ENCODE data around the gene KCNV2.

The KCNV2 gene

DNA sequence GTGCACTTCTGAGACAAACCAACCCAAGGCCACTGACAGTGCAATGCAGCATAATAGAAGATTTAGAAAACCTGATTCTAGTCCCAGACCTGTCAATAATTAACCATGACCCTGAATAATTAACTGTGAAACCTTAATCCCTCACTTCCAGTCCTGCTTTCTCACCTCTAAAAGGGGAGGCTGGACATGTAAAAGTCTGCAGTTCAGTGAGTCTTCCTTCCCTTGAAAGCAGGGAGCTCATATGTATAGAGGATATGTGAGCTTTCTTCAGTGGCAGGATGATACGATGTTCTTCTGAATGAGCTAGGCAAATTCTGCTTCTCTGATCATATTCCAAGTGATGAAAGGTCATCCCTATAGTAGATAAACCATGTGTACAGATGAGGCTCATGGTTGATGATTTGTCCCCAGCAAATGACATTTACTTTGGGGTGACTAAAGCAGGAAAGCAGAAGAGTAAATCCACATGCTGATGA lies 2.9 kb downstream of the KCNV2 start:
- no peak overlapping the region for H3K4me3 ChIP-seq (replicated peaks; ENCODE audit: low read depth, low read length)
- no peak for DNase-seq (ENCODE audit: extremely low read depth, insufficient read length)
- H3K36me3 ChIP-seq (ENCODE audit: control insufficient read depth, insufficient read depth, low read length), result no peaks in the 10 kb centered on the region
- H3K27me3 ChIP-seq (replicated peaks; ENCODE audit: control insufficient read depth, insufficient read depth, low read length), result no peaks in the 10 kb centered on the region
- TF ChIP-seq, protein P1, sequence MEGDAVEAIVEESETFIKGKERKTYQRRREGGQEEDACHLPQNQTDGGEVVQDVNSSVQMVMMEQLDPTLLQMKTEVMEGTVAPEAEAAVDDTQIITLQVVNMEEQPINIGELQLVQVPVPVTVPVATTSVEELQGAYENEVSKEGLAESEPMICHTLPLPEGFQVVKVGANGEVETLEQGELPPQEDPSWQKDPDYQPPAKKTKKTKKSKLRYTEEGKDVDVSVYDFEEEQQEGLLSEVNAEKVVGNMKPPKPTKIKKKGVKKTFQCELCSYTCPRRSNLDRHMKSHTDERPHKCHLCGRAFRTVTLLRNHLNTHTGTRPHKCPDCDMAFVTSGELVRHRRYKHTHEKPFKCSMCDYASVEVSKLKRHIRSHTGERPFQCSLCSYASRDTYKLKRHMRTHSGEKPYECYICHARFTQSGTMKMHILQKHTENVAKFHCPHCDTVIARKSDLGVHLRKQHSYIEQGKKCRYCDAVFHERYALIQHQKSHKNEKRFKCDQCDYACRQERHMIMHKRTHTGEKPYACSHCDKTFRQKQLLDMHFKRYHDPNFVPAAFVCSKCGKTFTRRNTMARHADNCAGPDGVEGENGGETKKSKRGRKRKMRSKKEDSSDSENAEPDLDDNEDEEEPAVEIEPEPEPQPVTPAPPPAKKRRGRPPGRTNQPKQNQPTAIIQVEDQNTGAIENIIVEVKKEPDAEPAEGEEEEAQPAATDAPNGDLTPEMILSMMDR (IDR thresholded peaks at IDR 0.05; ENCODE audit: insufficient read depth, low read length, poor library complexity, severe bottlenecking), result no peak

DNA sequence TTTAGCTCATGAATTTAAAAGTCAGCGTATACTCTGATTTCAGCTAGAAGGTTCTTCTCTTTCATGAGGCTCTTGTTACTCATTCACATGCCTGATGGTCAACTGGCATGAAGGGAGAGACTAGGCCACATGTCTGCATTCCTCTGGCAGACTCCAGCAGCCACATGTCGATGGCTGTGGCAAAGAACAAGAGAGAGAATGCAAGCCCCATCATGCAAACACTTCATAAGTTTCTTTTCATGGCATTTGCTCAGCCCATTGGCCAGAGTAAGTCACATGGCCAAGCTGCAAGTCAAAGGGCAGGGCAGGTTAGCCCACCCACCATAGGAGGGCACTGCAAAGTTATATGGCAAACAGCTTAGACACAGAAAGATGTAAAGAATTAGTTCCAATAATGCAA lies 5.4 kb downstream of the KCNV2 start:
- Histone ChIP-seq H3K27me3 (replicated peaks; ENCODE audit: control insufficient read depth, insufficient read depth, low read length) (no peaks in the 10 kb centered on the region), H3K4me3 (replicated peaks; ENCODE audit: low read depth, low read length) (no peak overlapping the region), H3K36me3 (ENCODE audit: control insufficient read depth, insufficient read depth, low read length) (no peaks in the 10 kb centered on the region)
- no peak for DNase-seq (ENCODE audit: extremely low read depth, insufficient read length)
- TF ChIP-seq, protein P1 (IDR thresholded peaks at IDR 0.05; ENCODE audit: insufficient read depth, low read length, poor library complexity, severe bottlenecking), result no peak

DNA sequence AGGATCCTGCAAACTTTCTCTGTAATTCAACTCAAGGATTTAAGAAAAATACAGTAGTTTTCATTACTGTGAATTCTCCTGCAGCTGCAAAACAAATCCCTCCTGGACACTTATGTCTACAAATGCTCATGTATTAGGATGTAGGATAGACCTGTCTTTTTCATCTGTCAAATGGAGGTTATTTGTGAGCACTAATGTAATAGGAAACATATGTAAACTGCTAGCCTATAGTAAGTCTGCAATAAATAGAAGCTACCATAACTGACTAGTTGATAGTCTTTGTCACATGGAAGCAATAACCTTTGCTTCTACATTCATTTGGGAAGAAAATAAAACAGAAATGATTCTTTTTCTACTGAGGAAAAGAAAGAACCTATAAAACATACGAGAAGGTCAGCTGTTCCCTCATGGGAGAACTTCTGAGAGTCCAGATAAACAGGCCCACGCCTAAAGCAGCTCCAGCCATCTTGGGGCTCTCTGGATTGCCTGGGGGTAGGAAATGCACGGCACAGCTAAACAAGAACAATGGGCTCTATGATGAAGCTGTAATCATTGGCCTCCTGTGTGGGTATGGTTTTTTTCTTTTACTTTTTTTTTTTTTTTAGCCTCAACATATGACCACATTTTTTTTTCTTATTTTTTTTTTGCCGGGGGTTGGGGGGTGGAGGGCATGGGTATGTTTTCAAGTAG lies 6.2 kb downstream of the KCNV2 start:
- no peak for DNase-seq (ENCODE audit: extremely low read depth, insufficient read length)
- TF ChIP-seq, protein P1 (IDR thresholded peaks at IDR 0.05; ENCODE audit: insufficient read depth, low read length, poor library complexity, severe bottlenecking), result no peak
- Histone ChIP-seq H3K27me3 (replicated peaks; ENCODE audit: control insufficient read depth, insufficient read depth, low read length) (no peaks in the 10 kb centered on the region), H3K36me3 (ENCODE audit: control insufficient read depth, insufficient read depth, low read length) (no peaks in the 10 kb centered on the region), H3K4me3 (replicated peaks; ENCODE audit: low read depth, low read length) (no peak overlapping the region)

DNA sequence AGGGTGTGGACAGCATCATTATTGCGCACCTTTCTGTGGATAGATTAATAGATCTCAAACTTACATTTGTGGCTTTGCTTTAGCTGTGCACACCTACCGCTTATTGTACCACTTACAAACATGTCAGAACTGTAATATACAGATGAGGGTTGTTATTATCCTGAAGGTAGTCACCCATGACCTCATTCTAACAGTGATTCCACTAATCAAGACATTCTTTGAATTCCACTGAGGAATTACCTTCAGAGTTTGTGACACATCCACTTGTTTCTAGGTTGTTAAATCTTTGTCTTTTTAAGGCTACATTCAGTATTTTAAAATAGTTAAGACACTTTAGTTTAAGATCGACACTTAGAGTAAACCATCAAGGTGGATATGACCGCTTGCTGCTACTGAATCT lies 7.8 kb downstream of the KCNV2 start:
- Histone ChIP-seq H3K36me3 (ENCODE audit: control insufficient read depth, insufficient read depth, low read length) (no peaks in the 10 kb centered on the region), H3K27me3 (replicated peaks; ENCODE audit: control insufficient read depth, insufficient read depth, low read length) (no peaks in the 10 kb centered on the region), H3K4me3 (replicated peaks; ENCODE audit: low read depth, low read length) (no peak overlapping the region)
- no peak for DNase-seq (ENCODE audit: extremely low read depth, insufficient read length)
- TF ChIP-seq, protein P1 (IDR thresholded peaks at IDR 0.05; ENCODE audit: insufficient read depth, low read length, poor library complexity, severe bottlenecking), result no peak

DNA sequence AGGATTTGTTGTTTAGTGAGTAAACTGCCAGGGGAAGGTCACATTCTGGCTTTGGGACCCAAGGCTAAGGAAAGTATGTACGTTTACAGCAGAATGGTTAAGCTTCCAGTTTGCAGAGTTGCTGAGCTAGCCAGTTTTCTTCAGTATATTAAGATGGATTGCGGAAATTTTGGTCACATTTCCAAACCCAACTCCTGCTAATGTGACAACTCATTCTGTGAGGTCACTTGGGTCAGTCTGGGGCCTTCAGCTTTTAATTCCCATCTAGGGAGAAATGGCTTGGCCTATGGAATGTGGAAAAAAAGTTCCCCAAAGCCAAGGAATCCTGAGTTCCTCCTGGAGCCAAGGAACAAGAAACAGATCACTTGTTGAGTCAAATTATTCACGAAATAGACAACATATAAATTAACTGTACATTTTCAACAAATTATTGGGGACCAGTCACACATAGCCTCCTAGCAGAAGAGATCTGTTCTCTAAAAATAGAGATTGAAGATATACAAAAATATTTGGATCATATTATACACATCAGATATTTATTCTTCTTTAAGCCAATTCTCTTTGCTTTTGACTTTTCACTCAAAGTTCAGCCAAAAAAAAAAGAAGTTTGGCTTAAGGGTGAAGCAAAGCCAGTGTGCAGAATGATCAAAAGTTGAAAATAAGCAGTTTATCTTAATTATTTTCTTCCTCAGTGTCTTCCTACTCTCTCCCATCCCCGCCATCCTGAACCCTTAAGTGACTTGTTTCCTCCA lies 8.8 kb downstream of the KCNV2 start:
- Histone ChIP-seq H3K4me3 (replicated peaks; ENCODE audit: low read depth, low read length) (no peak overlapping the region), H3K36me3 (ENCODE audit: control insufficient read depth, insufficient read depth, low read length) (no peaks in the 10 kb centered on the region), H3K27me3 (replicated peaks; ENCODE audit: control insufficient read depth, insufficient read depth, low read length) (no peaks in the 10 kb centered on the region)
- TF ChIP-seq, protein P1 (IDR thresholded peaks at IDR 0.05; ENCODE audit: insufficient read depth, low read length, poor library complexity, severe bottlenecking), result no peak
- DNase-seq (ENCODE audit: extremely low read depth, insufficient read length), result no peak

Measured in GM06990 (cell line).